ENCODE measurements around the gene PJA1.

PJA1 gene

DNA sequence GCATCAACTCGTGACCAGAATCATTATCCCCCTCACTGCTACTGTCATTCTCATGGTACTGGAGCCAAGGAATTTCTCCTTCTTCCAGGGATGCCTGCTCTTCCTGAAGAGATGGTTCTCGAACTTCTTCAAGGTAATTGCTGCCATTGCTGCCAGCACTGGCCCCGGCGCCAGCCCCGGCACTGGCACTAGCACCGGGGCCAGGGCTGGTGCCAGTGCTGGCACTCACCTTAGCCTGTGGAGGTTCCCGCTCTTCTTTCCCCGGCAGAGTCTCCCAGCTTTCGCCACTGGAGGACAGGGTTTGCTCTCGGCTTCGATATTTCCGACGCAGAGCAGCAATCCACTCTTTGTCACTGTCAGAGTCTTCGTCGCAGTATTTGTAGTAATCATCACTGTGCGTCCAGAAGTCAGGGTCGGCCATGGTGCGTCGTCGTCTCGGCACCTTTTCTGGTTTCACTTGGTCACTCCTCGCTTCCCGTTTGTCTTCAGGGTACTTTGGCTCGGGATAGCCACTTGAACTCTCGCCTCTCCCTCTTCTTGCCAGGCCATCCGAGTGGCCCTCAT, 3.4 kb downstream of the PJA1 start:
- TF ChIP-seq SIN3A (IDR thresholded peaks at IDR 0.05; ENCODE audit: borderline replicate concordance, insufficient read depth, low read length) = no peak
- TF ChIP-seq FOXP2 (optimal IDR thresholded peaks at IDR 0.05; ENCODE audit: borderline replicate concordance, extremely low read depth, extremely low read length, insufficient read depth) = no peak

DNA sequence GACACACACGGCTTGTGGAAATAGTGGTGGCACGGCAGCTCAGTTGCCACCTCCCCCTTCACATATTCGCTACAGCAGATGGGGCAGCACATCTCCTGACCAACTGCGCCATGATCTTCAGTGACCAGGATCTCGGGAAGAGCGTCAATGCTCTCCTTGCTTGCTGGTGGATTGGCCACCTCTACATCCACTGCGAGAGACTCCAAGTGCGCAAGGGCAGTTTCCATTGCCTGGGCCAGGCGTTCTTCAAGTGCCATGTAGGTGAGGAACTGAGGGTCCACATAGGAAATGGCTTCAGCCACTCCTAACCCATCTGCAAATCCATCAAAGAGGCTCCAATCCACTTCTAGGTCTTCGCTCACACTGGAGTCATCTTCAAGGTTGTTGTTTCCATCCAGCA, 3.9 kb downstream of the PJA1 start:
- no peak for TF ChIP-seq FOXP2 (optimal IDR thresholded peaks at IDR 0.05; ENCODE audit: borderline replicate concordance, extremely low read depth, extremely low read length, insufficient read depth)
- no peak for TF ChIP-seq SIN3A (IDR thresholded peaks at IDR 0.05; ENCODE audit: borderline replicate concordance, insufficient read depth, low read length)
- TF ChIP-seq, protein P1, sequence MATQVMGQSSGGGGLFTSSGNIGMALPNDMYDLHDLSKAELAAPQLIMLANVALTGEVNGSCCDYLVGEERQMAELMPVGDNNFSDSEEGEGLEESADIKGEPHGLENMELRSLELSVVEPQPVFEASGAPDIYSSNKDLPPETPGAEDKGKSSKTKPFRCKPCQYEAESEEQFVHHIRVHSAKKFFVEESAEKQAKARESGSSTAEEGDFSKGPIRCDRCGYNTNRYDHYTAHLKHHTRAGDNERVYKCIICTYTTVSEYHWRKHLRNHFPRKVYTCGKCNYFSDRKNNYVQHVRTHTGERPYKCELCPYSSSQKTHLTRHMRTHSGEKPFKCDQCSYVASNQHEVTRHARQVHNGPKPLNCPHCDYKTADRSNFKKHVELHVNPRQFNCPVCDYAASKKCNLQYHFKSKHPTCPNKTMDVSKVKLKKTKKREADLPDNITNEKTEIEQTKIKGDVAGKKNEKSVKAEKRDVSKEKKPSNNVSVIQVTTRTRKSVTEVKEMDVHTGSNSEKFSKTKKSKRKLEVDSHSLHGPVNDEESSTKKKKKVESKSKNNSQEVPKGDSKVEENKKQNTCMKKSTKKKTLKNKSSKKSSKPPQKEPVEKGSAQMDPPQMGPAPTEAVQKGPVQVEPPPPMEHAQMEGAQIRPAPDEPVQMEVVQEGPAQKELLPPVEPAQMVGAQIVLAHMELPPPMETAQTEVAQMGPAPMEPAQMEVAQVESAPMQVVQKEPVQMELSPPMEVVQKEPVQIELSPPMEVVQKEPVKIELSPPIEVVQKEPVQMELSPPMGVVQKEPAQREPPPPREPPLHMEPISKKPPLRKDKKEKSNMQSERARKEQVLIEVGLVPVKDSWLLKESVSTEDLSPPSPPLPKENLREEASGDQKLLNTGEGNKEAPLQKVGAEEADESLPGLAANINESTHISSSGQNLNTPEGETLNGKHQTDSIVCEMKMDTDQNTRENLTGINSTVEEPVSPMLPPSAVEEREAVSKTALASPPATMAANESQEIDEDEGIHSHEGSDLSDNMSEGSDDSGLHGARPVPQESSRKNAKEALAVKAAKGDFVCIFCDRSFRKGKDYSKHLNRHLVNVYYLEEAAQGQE (IDR thresholded peaks at IDR 0.05; ENCODE audit: insufficient read depth in 1 of 2, low read depth in 2 of 2, low read length in 2 of 2) = no peak
- no peak for TF ChIP-seq TAF1 (IDR thresholded peaks at IDR 0.05; ENCODE audit: borderline replicate concordance, insufficient read depth, low read length)
- no peak for TF ChIP-seq POLR2AphosphoS5 (IDR thresholded peaks at IDR 0.05; ENCODE audit: low read depth, low read length)

DNA sequence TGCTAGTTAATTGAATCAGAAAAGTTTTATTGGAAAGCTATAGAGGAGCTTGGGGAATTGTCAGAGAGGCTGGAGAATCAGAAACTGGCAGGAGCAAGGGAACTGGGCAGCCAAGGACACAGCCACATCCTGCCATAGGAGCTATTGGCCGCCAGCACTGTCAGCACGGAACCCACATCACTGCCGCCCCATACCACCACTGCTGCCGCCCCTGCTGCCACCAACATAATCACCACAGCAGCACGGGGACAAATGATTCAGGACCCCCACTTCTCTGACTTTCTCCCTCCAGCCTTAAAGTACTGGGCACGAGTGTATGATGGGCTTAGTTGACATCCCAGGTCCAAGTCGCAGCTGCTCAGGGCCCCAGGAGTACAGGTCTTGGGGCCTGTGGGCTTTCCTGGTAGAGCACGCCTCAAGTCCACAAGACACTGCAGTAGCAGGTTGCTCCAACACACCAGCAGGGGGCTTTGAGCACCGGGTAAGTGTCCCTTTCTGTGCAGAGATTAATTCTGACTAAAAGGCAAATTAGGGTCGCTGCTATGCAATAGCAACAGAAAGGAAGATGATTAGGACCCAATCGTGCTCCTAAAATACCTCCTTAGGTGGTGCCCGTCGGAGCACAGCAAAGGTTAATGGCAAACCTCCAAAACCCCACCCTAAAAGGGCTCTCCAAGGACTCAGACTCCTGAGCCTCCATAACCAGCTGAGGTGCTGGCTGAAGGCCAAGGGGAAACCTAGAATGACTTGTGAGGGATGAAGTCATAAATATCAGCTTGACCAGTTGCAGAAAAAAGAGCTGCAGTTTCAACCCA, 6.9 kb downstream of the PJA1 start:
- TF ChIP-seq SIN3A (IDR thresholded peaks at IDR 0.05; ENCODE audit: borderline replicate concordance, insufficient read depth, low read length) = no peak
- TF ChIP-seq TAF1 (IDR thresholded peaks at IDR 0.05; ENCODE audit: borderline replicate concordance, insufficient read depth, low read length) = no peak

DNA sequence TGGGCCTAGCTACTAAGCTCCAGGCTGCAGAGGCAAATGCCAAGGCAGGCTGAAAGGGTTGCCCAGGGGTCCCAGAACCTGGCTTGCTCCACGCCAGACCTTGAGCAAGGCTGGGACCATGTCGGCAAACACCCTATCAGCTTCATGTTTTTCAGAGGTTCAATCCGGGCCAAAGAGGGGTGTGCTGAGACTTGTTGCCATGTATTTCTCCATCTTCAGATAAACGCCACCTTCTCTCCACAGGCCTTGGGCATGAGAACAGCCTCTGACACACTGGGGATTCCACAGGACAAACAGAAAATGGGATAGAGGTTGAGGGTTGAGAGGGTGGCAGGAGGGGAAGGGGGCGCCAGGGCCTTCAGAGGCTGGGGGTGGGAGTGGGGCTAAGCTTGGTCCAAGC, 8.6 kb downstream of the PJA1 start:
- TF ChIP-seq TAF1 (IDR thresholded peaks at IDR 0.05; ENCODE audit: borderline replicate concordance, insufficient read depth, low read length) (no peak), SIN3A (IDR thresholded peaks at IDR 0.05; ENCODE audit: borderline replicate concordance, insufficient read depth, low read length) (no peak), FOXP2 (optimal IDR thresholded peaks at IDR 0.05; ENCODE audit: borderline replicate concordance, extremely low read depth, extremely low read length, insufficient read depth) (no peak), POLR2AphosphoS5 (IDR thresholded peaks at IDR 0.05; ENCODE audit: low read depth, low read length) (no peak)
- TF ChIP-seq, protein P1 (IDR thresholded peaks at IDR 0.05; ENCODE audit: insufficient read depth in 1 of 2, low read depth in 2 of 2, low read length in 2 of 2) = no peak

DNA sequence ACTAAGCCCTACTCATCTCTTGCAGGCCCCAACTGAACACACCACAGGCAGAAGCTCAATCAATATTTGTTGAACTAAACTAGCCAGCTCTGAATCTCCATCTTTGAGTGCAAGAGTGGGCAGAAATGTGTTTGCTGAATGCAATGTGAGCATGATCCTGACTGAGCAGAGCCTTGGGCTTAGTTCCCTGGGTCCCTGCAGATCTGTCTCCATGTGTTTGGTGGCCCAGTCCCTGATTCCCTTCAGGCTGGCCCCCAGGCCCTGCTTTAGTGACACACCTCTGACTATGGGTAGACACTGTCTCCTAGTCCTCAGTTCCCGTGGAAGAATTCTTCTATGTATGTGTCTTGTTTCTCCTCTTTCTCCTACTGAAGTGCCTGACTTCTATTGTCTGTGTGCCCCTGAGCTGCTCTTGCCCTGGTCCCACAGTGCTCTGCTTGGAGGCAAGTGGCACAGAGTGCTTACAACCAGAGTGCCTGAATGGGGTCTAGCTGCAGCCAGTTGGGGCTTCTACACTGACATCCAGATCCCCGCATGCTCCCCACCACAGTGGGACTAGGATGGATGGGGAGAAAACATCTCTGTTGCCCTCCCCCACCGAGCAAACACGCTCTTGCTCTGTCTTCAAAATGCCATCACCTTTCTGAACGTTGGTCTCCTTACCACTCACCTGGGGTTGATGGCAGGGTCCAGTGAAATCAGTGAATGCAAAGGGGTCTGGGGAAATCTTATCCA, 9.3 kb downstream of the PJA1 start:
- no peak for TF ChIP-seq TAF1 (IDR thresholded peaks at IDR 0.05; ENCODE audit: borderline replicate concordance, insufficient read depth, low read length)
- TF ChIP-seq SIN3A (IDR thresholded peaks at IDR 0.05; ENCODE audit: borderline replicate concordance, insufficient read depth, low read length) = no peak
- TF ChIP-seq, protein P1 (IDR thresholded peaks at IDR 0.05; ENCODE audit: insufficient read depth in 1 of 2, low read depth in 2 of 2, low read length in 2 of 2) = no peak
- TF ChIP-seq FOXP2 (optimal IDR thresholded peaks at IDR 0.05; ENCODE audit: borderline replicate concordance, extremely low read depth, extremely low read length, insufficient read depth) = no peak
- TF ChIP-seq POLR2AphosphoS5 (IDR thresholded peaks at IDR 0.05; ENCODE audit: low read depth, low read length) = no peak
